A673 (cell line): ENCODE measurements around the gene UBASH3A. TPM values are rescaled to one million over a fixed set of nuclear protein-coding genes. Genes with fewer than 3 reads are reported as not detected.

Experiments used
- BruUV-seq: library from RNA; stranded (reverse); fragments of 400-500 nt; replicated peaks from 2 replicates; lab custom pipeline; 2021; lab: Mats Ljungman, UMichigan
- CTCF ChIA-PET: fragments of 300-600 bp; sonication (Branson Sonifier 250); formaldehyde crosslinking; loops from one replicate; lab custom pipeline; 2022; ENCODE audit warnings: antibody characterized with exemption; lab: Charles Lee
- POLR2A ChIA-PET: fragments of 300-600 bp; sonication (Branson Sonifier 250); formaldehyde crosslinking; loops from one replicate; lab custom pipeline; 2022; ENCODE audit warnings: antibody characterized with exemption; ENCODE audit not compliant: low non-redundant PET; lab: Charles Lee
- DNase-seq: peaks from one replicate; pipeline ENCODE4 v3.0.0-alpha.2; 2015; ENCODE audit warnings: low spot score
- H3K27ac ChIP-seq: fragments of 200-600 bp; sonication (generic); 2 replicates; pipeline ENCODE4 v1.5.1; 2016; ENCODE audit warnings: mixed run types, low read depth, mild to moderate bottlenecking, mixed read lengths, antibody characterized with exemption, low read length; ENCODE audit not compliant: poor library complexity, severe bottlenecking
- H3K27me3 ChIP-seq: fragments of 200-600 bp; sonication (generic); replicated peaks from 2 replicates; pipeline ENCODE4 v1.6.1; 2017; ENCODE audit warnings: mixed run types, low read depth, mild to moderate bottlenecking, mixed read lengths, antibody characterized with exemption, low read length; ENCODE audit not compliant: insufficient read depth, poor library complexity
- H3K36me3 ChIP-seq: fragments of 200-600 bp; sonication (generic); 2 replicates; pipeline ENCODE4 v1.6.1; 2016; ENCODE audit warnings: mixed run types, mild to moderate bottlenecking, mixed read lengths, antibody characterized with exemption, low read length; ENCODE audit not compliant: insufficient read depth, poor library complexity, severe bottlenecking
- H3K4me1 ChIP-seq: fragments of 200-600 bp; sonication (generic); 2 replicates; pipeline ENCODE4 v1.6.1; 2017; ENCODE audit warnings: mixed run types, mild to moderate bottlenecking, mixed read lengths, antibody characterized with exemption, low read length; ENCODE audit not compliant: insufficient read depth, poor library complexity, severe bottlenecking
- H3K4me3 ChIP-seq: fragments of 200-600 bp; sonication (generic); 2 replicates; pipeline ENCODE4 v1.5.1; 2016; ENCODE audit warnings: low read depth, mixed run types, mild to moderate bottlenecking, mixed read lengths, low read length; ENCODE audit not compliant: poor library complexity, severe bottlenecking
- H3K9me3 ChIP-seq: fragments of 200-600 bp; sonication (generic); 2 replicates; pipeline ENCODE4 v1.6.1; 2016; ENCODE audit warnings: mixed run types, low read depth, mild to moderate bottlenecking, mixed read lengths, antibody characterized with exemption, low read length; ENCODE audit not compliant: poor library complexity, severe bottlenecking
- CTCF ChIP-seq: fragments of 300-800, 200-600 bp; sonication (generic); conservative IDR thresholded peaks from 2 replicates; pipeline ENCODE4 v1.5.1; 2017; ENCODE audit warnings: low read depth, mild to moderate bottlenecking, antibody characterized with exemption, low read length, moderate library complexity, mixed read lengths
- EZH2 ChIP-seq: fragments of 200-600 bp; sonication (generic); IDR thresholded peaks from 2 replicates; pipeline ENCODE4 v1.6.1; 2017; ENCODE audit warnings: borderline replicate concordance, low read depth, mild to moderate bottlenecking, mixed read lengths, antibody characterized with exemption, low read length; ENCODE audit not compliant: poor library complexity, severe bottlenecking
- intact Hi-C: fragments of 100-400 bp; cut with micrococcal nuclease; formaldehyde crosslinking; loops from one replicate; pipeline ENCODE4 v1.10.0; 2022; ENCODE audit not compliant: unreplicated experiment
- total RNA-seq: library from RNA; stranded (reverse); gene quantifications from 2 replicates; pipeline ENCODE4 v1.2.3, GENCODE V29; 2021

UBASH3A gene
- total RNA-seq, 1 experiment from 2014 or later = not detected

- Histone ChIP-seq H3K27me3 (no peaks in the 10 kb centered on the region), H3K4me3 (no peak within 1 kb of the TSS), H3K9me3 (no peaks in the 10 kb centered on the region), H3K4me1 (peaks cover 4% of the 10 kb centered on the region), H3K27ac (no peak within 1 kb of the TSS), H3K36me3 (no peaks in the 10 kb centered on the region)
- intact Hi-C loops = no loop called here
- BruUV-seq = no TSS peak
- CTCF ChIA-PET = no interaction called here
- no peak for DNase-seq
- TF ChIP-seq EZH2 = no peak
- no peak for TF ChIP-seq CTCF
- POLR2A ChIA-PET = no interaction called here
Measured at GRCh38 chr21:42395905-42396651, 7.6 kb upstream of the UBASH3A start, which contains the start of gene TMPRSS3. Gene TMPRSS3, minus strand, starts transcription at chr21:42396052. Its CDS starts 635 bp downstream, at chr21:42395417.

- TF ChIP-seq EZH2 (no peak), CTCF (no peak)
- CTCF ChIA-PET = no interaction called here
- H3K27me3 ChIP-seq = no peaks in the 10 kb centered on the region
- BruUV-seq = no TSS peak
- intact Hi-C loops = no loop called here
- H3K36me3 ChIP-seq = no peaks in the 10 kb centered on the region
- H3K27ac ChIP-seq = no peak overlapping the region
- POLR2A ChIA-PET = no interaction called here
- H3K4me1 ChIP-seq = peaks cover 4% of the 10 kb centered on the region
- H3K9me3 ChIP-seq = peaks cover 4% of the 10 kb centered on the region
- peak; percentile 18 for DNase-seq
- H3K4me3 ChIP-seq = no peak overlapping the region
Measured at GRCh38 chr21:42396799-42397745, 6.6 kb upstream of the UBASH3A start.

- Histone ChIP-seq H3K27me3 (no peaks in the 10 kb centered on the region), H3K4me1 (peaks cover 4% of the 10 kb centered on the region), H3K27ac (no peak overlapping the region), H3K4me3 (no peak overlapping the region), H3K36me3 (no peaks in the 10 kb centered on the region), H3K9me3 (peaks cover 5% of the 10 kb centered on the region)
- no TSS peak for BruUV-seq
- ChIA-PET POLR2A (no interaction called here), CTCF (no interaction called here)
- no peak for DNase-seq
- intact Hi-C loops = no loop called here
- TF ChIP-seq EZH2 = no peak
- TF ChIP-seq CTCF = no peak
Measured at GRCh38 chr21:42397746-42398394, 5.8 kb upstream of the UBASH3A start.
